GM06990 (cell line): ENCODE measurements around the gene SLC25A26.

Source experiments
- DNase-seq: peaks from one replicate; pipeline ENCODE4 v3.0.0-alpha.2; 2011; ENCODE audit not compliant: insufficient read length; ENCODE audit errors: extremely low read depth
- H3K27me3 ChIP-seq: replicated peaks from 2 replicates; pipeline ENCODE4 v1.6.0; 2011; ENCODE audit warnings: low read length; ENCODE audit not compliant: control insufficient read depth, insufficient read depth
- H3K36me3 ChIP-seq: 2 replicates; pipeline ENCODE4 v1.5.1; 2011; ENCODE audit warnings: low read length; ENCODE audit not compliant: control insufficient read depth, insufficient read depth
- H3K4me3 ChIP-seq: replicated peaks from 2 replicates; pipeline ENCODE4 v1.5.1; 2011; ENCODE audit warnings: low read depth, mild to moderate bottlenecking, control low read depth, low read length
- CTCF ChIP-seq: IDR thresholded peaks from 2 replicates; pipeline ENCODE4 v1.5.1; 2011; ENCODE audit warnings: low read length, control low read depth, mild to moderate bottlenecking, inconsistent platforms; ENCODE audit not compliant: insufficient read depth, poor library complexity, severe bottlenecking

The SLC25A26 gene

GRCh38 chr3:66182246-66182645, 38.6 kb upstream of the SLC25A26 start:
- H3K27me3 ChIP-seq, result no peaks in the 10 kb centered on the region; the same call in 1 of the 2 replicates
- H3K4me3 ChIP-seq, result no peak overlapping the region
- no peak for TF ChIP-seq CTCF
- no peaks in the 10 kb centered on the region for H3K36me3 ChIP-seq
- no peak for DNase-seq

GRCh38 chr3:66186545-66186944, 34.3 kb upstream of the SLC25A26 start:
- no peak for DNase-seq
- no peaks in the 10 kb centered on the region for H3K36me3 ChIP-seq
- no peak for TF ChIP-seq CTCF
- H3K4me3 ChIP-seq, result no peak overlapping the region
- H3K27me3 ChIP-seq, result no peaks in the 10 kb centered on the region; the same call in 1 of the 2 replicates

- TF ChIP-seq CTCF, result no peak
- no peak overlapping the region for H3K4me3 ChIP-seq
- no peaks in the 10 kb centered on the region for H3K36me3 ChIP-seq
- DNase-seq, result peak; percentile 44
- H3K27me3 ChIP-seq, result no peaks in the 10 kb centered on the region; the same call in 1 of the 2 replicates
Measured at GRCh38 chr3:66195347-66195783, 25.4 kb upstream of the SLC25A26 start.

GRCh38 chr3:66196633-66197032, 24.2 kb upstream of the SLC25A26 start:
- H3K4me3 ChIP-seq, result no peak overlapping the region
- no peaks in the 10 kb centered on the region for H3K36me3 ChIP-seq
- H3K27me3 ChIP-seq, result no peaks in the 10 kb centered on the region; the same call in 1 of the 2 replicates
- no peak for TF ChIP-seq CTCF
- DNase-seq, result no peak

- Histone ChIP-seq H3K4me3 (no peak overlapping the region), H3K27me3 (no peaks in the 10 kb centered on the region; the same call in 1 of the 2 replicates), H3K36me3 (no peaks in the 10 kb centered on the region)
- DNase-seq, result no peak
- no peak for TF ChIP-seq CTCF
Measured at GRCh38 chr3:66198437-66199088, 22.2 kb upstream of the SLC25A26 start.

GRCh38 chr3:66199089-66199473, 21.7 kb upstream of the SLC25A26 start:
- H3K4me3 ChIP-seq, result no peak overlapping the region
- TF ChIP-seq CTCF, result no peak
- no peaks in the 10 kb centered on the region; the same call in 1 of the 2 replicates for H3K27me3 ChIP-seq
- DNase-seq, result no peak
- H3K36me3 ChIP-seq, result no peaks in the 10 kb centered on the region
